Measurements from ENCODE around the gene SLC16A7.
A peak's percentile ranks its signal among the peaks of the same experiment; 100 is the strongest.

Gene SLC16A7

DNA sequence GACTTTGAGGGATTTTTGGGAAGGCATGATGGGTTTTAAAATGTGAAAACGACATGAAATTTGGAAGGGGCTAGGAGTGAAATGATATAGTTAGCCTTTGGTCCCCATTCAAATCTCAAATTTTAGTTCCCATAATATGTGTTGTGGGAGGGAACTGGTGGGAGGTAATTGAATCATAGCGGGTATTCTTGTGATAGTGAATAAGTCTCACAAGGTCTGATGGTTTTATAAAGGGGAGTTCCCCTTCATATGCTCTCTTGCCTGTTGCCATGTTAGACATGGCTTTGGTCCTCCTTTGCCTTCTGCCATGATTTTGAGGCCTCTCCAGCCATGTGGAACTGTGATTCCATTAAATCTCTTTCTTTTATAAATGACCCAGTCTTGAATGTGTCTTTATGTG is 72.8 kb downstream of the SLC16A7 start:
- DNase-seq (ENCODE audit: low spot score): no peak

DNA sequence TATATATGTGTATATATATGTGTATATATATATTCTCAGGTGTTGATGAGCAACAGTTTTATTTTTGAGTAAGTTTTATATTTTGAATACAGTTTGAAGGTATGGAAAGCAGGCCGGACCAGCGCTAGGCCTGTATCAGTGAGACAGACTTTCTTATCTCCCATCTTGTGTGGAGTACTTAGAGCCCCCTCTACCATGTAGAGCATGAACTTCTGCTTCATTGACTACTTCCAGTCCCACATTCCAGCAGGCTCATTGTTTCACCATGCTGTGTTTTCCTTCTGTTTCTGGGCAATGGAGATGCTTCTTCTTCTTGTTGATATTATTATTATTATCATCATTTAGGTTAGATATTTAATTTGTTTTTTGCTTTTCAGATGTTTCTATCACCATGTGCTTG is 76.4 kb downstream of the SLC16A7 start:
- no peak for DNase-seq (ENCODE audit: low spot score)

- no peak for DNase-seq (ENCODE audit: low spot score)
Measured at GRCh38 chr12:59675461-59675860, 79.6 kb downstream of the SLC16A7 start.

DNA sequence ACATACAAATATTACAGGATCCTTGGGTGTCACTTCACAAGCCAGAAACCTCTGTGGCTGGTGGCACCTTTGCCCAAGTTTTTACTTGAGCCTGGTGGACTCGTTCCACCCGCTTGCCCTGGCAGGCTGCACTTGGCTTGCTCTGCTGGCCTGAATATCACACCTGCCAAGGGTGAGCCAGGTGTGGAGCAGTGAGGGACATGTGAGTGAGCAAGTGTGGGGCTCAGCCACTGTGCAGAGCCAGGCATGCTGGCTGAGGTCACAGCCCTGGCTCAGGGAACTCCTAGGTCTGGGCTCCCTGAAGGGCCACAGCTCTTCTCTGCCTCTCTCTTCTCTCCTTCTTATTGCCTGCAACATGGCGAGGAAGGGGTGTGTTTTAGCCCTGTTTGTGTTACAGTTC is 82.0 kb downstream of the SLC16A7 start:
- DNase-seq (ENCODE audit: low spot score): no peak

DNA sequence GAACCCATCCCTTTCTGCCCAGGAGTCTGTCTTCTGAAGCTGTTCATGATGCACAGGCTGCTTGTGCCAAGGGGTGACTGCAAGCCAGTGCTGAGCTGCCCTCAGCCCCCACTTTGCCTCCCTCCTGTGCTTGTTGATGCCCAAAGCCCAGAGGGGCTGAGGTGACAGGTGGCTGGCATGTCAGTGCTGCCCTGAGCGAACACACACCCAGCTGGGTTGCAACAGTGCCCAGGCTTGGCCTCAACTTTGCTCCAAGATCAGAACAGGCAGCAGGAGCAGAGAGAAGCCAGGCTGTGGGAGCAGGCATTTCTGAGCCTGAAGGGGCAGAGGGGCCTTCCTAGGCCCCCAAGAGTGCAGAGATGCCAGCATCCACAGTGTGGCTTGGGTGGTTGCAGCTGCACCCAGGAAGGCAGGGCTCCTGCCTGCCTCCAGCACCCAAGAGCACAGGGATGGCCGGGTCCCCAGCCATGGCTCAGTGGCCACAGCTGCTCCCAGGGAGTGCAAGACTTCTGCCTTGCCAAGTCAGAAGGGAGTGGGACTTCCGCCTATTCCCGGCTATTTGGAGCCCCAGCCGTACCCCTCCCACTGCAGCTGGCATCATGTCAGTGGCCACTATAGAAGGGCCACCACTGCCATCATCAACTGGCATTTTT is 83.1 kb downstream of the SLC16A7 start:
- no peak for DNase-seq (ENCODE audit: low spot score)

GRCh38 chr12:59689776-59690175 is 93.9 kb downstream of the SLC16A7 start:
- DNase-seq (ENCODE audit: low spot score): no peak

GRCh38 chr12:59695379-59695778 is 99.5 kb downstream of the SLC16A7 start:
- DNase-seq (ENCODE audit: low spot score): peak; percentile 37

DNA sequence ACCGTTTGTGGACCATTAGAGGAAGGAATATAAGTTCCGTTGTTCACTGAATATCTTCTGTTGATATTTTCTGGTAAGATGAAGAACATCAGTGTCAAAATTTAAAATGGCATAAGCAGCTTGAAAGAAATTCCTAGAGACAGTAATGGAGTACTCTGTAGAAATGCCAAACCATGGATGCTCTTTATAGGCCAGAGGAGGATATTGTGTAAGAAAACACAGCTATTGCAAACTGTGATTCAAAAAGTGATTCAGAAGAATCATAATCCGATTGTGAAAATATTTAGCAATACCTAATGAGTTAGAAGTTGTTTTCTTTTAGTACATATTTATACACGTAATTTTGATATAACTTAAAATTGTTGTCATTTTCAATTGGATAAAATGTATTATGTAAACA is 102.8 kb downstream of the SLC16A7 start:
- DNase-seq (ENCODE audit: low spot score): peak; percentile 40

DNA sequence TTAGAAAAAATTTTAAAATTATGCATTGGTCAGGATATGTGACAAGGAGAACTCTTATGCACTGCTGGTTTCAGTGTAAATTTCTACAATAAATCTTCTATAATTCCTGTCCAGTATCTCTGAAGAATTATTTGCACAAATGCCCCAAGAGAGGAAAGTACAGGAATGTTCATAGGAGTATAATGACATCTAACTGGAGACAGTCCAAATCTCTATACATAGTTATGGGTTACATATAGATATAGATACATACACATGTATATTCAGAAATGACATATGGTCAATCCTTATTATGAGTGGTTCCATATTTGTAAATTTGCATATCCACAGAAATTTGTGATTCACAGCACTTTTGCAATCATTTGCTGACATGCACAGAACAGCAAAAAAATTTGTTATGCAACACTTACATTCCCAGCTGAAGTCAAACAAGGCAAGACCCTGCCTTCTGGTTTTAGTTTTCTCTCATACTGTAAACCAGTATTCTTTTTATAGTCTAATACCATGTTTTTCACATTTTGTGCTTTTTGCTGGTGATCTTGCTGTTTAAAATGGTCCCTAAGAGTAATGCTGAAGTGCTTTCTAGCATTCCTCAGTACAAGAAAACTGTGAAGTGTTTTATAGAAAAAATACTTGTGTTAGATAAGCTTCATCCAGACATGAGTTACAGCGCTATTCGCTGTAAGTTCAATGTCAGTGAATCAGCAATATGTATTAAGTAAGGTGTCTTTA is 103.8 kb downstream of the SLC16A7 start:
- DNase-seq (ENCODE audit: low spot score): peak; percentile 34

GRCh38 chr12:59700153-59700450 is 104.3 kb downstream of the SLC16A7 start:
- DNase-seq (ENCODE audit: low spot score): no peak

DNA sequence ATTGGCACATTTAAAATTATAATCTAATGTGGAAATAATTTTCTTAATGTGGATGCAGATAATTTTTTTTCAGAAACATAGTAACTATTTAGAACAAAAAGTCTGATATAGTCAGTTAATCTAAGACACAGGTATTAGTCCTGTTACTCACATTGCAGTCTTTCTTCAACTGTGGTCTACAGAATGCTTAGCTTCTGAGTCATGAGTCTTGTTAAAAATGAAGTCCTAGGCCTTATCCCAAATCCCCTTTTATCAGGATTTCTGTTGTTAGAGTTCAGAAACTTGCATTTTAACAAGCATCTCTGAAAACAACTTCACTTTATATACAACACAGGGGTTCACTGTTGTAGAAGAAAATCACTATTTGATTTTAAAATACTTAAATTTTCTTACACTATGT is 112.2 kb downstream of the SLC16A7 start:
- peak; percentile 35 for DNase-seq (ENCODE audit: low spot score)

DNA sequence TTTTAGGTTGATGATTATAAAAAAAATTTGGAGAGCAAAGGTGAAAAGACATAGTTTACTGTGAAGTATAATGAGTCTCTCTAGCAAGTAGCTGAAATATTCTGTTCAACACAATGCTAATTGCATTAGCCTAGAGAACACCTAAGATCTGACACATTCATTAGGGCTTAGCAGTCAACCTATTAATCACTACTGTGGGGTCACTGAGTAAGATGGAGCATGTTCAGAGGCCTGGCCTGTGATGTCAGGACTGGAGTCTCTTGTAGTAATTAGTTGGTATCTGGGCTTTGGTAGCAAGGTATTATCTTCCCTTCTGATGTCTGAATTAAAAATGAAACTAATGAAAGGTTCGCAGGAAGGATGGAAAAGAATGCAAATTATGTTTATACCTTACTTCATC is 112.7 kb downstream of the SLC16A7 start:
- DNase-seq (ENCODE audit: low spot score): no peak

DNA sequence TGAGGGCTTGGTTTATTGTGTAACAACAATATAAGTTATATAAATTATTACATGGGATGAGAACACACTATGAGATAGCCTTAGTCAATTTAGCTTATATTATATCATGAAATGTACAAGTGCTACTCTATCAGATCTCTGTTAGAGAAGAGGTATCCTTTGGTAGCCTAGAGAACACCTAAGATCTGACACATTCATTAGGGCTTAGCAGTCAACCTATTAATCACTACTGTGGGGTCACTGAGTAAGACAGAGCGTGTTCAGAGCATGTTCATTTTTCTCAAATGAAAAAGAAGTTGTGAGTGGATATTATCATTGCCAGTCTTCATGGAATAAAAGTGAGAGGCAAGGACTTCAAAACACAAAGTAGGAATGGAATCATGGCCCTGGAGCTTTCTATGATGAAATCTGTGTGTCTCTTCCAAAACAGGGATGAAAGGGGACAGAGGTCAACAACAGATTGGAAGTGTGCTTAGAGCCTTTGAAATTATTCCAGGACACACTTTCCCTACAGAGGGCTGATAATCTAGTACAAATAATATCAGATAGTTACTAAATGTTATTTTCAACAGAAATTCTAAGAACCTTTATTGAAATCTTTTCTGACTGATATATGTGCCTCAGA is 114.3 kb downstream of the SLC16A7 start:
- no peak for DNase-seq (ENCODE audit: low spot score)

- no peak for DNase-seq (ENCODE audit: low spot score)
Measured at GRCh38 chr12:59710964-59711363, 115.1 kb downstream of the SLC16A7 start.

- DNase-seq (ENCODE audit: low spot score): no peak
Measured at GRCh38 chr12:59715434-59715833, 119.6 kb downstream of the SLC16A7 start.

DNA sequence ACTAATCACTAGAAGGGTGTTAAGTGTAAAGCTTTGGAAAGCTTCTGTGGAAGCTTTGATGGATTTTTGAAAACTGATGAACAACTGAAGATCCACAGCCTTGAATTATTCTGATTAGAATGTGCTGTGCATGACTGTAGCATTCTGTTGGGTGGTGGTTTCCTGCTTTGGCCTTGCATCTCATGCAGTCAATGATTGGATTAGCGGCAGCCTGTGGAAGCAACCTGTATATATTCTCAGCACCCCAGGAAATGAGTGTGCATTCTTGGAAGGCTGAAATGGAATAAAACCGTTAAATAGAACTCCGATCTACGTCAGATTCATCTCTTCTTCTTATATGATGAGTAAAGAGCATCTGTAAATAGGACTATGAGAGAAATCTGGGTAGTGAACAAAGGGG is 120.2 kb downstream of the SLC16A7 start:
- DNase-seq (ENCODE audit: low spot score): no peak

- no peak for DNase-seq (ENCODE audit: low spot score)
Measured at GRCh38 chr12:59717436-59717835, 121.6 kb downstream of the SLC16A7 start.

- DNase-seq (ENCODE audit: low spot score): no peak
Measured at GRCh38 chr12:59719701-59720100, 123.9 kb downstream of the SLC16A7 start.

- no peak for DNase-seq (ENCODE audit: low spot score)
Measured at GRCh38 chr12:59723520-59723919, 127.7 kb downstream of the SLC16A7 start.

DNA sequence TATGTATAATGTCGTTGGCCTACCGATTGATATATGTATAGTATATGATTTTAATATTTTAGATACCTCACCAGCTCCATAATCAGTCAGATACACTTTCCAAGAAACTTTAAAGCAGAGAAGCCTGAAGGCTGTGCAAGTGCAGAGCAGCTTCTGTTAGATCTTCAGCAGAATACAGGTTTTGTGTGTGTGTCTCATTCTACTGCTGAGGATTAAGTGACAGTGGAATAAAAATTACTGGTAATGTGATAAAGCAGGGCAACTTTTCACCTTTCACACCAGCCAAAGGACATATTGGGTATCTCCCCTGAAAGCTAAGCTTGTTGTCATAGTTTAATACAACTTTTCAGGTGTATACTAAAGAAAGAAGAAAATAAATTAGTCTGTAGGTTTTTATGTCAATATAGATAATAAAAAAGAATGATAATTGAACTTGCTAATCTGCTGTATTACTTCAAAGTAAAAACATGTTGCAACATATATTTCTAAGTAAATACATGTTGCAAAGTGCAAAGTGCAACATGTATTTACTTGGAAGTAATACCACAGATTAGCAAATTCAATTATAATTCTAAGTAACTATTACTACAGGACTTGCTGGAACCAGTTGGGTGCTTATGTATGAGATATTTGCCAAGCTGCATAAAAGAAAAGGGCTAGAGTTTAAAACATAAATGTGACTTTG is 128.3 kb downstream of the SLC16A7 start:
- DNase-seq (ENCODE audit: low spot score): no peak

GRCh38 chr12:59733200-59733599 is 137.4 kb downstream of the SLC16A7 start:
- DNase-seq (ENCODE audit: low spot score): no peak

GRCh38 chr12:59734371-59734770 is 138.5 kb downstream of the SLC16A7 start:
- DNase-seq (ENCODE audit: low spot score): no peak

- no peak for DNase-seq (ENCODE audit: low spot score)
Measured at GRCh38 chr12:59735231-59735630, 139.4 kb downstream of the SLC16A7 start.
